GM23338 (cell line): ENCODE measurements around the gene NT5M. TPM values are rescaled to one million over a fixed set of nuclear protein-coding genes. Genes with fewer than 3 reads are reported as not detected.

Experiments used
- ATAC-seq: fragments of 200-7000 bp; cut with Tn5 transposase; 3 replicates; pipeline ENCODE4 v1.9.1; 2020
- DNase-seq: peaks from one replicate; pipeline ENCODE4 v3.0.0-alpha.2; 2015; ENCODE audit warnings: low spot score
- H2AFZ ChIP-seq: fragments of 200-600 bp; sonication (generic); 2 replicates; pipeline ENCODE4 v1.8.0; 2016; ENCODE audit warnings: antibody characterized with exemption, mild to moderate bottlenecking, moderate library complexity
- H3F3A ChIP-seq: fragments of 200-600 bp; sonication (generic); replicated peaks from 2 replicates; pipeline ENCODE4 v1.8.0; 2017; ENCODE audit warnings: antibody characterized with exemption, mixed run types, low read depth
- H3K27ac ChIP-seq: fragments of 200-600 bp; sonication (generic); 2 replicates; pipeline ENCODE4 v1.6.1; 2016; ENCODE audit warnings: low read depth
- H3K27me3 ChIP-seq: fragments of 200-600 bp; sonication (generic); 2 replicates; pipeline ENCODE4 v1.8.0; 2016; ENCODE audit warnings: mild to moderate bottlenecking, mixed run types, moderate library complexity; ENCODE audit not compliant: insufficient read depth
- H3K36me3 ChIP-seq: fragments of 200-600 bp; sonication (generic); 2 replicates; pipeline ENCODE4 v1.8.0; 2016; ENCODE audit warnings: mild to moderate bottlenecking; ENCODE audit not compliant: insufficient read depth
- H3K4me1 ChIP-seq: fragments of 200-600 bp; sonication (generic); 2 replicates; pipeline ENCODE4 v1.8.0; 2016; ENCODE audit warnings: mild to moderate bottlenecking, moderate library complexity; ENCODE audit not compliant: insufficient read depth
- H3K4me2 ChIP-seq: fragments of 200-600 bp; sonication (generic); 2 replicates; pipeline ENCODE4 v1.7.1; 2017; ENCODE audit warnings: mixed run types
- H3K4me3 ChIP-seq: fragments of 200-600 bp; sonication (generic); 2 replicates; pipeline ENCODE4 v1.6.1; 2016; ENCODE audit warnings: mixed run types
- H3K79me2 ChIP-seq: fragments of 200-600 bp; sonication (generic); replicated peaks from 2 replicates; pipeline ENCODE4 v1.8.0; 2017; ENCODE audit warnings: mild to moderate bottlenecking; ENCODE audit not compliant: insufficient read depth
- H3K9me2 ChIP-seq: fragments of 200-600 bp; sonication (generic); 2 replicates; pipeline ENCODE4 v1.8.0; 2017; ENCODE audit not compliant: insufficient read depth
- H4K20me1 ChIP-seq: fragments of 200-600 bp; sonication (generic); replicated peaks from 2 replicates; pipeline ENCODE4 v1.8.0; 2017; ENCODE audit warnings: mild to moderate bottlenecking; ENCODE audit not compliant: insufficient read depth
- H3K27ac Mint-ChIP-seq: 2 replicates; pipeline ENCODE4 v1.8.0; 2020; ENCODE audit warnings: inconsistent platforms, mild to moderate bottlenecking, moderate library complexity, mixed read lengths
- H3K27me3 Mint-ChIP-seq: 3 replicates; pipeline ENCODE4 v1.8.0; 2022; ENCODE audit warnings: low read depth, mild to moderate bottlenecking, moderate library complexity, mixed read lengths, inconsistent platforms; ENCODE audit not compliant: insufficient read depth, poor library complexity
- H3K36me3 Mint-ChIP-seq: 3 replicates; pipeline ENCODE4 v1.8.0; 2021; ENCODE audit warnings: low read depth, mild to moderate bottlenecking, inconsistent platforms, moderate library complexity, mixed read lengths
- H3K4me1 Mint-ChIP-seq: 3 replicates; pipeline ENCODE4 v1.8.0; 2020; ENCODE audit warnings: mild to moderate bottlenecking, inconsistent platforms, mixed read lengths
- H3K4me3 Mint-ChIP-seq: 3 replicates; pipeline ENCODE4 v1.8.0; 2021; ENCODE audit warnings: moderate library complexity, mild to moderate bottlenecking, inconsistent platforms, mixed read lengths
- H3K9me3 Mint-ChIP-seq: 3 replicates; pipeline ENCODE4 v1.8.0; 2020; ENCODE audit warnings: moderate library complexity, mild to moderate bottlenecking, inconsistent platforms, mixed read lengths
- CREB1 ChIP-seq: fragments of 250-450 bp; sonication (Bioruptor Pico); IDR thresholded peaks from 2 replicates; pipeline ENCODE4 v1.5.0; 2020; ENCODE audit warnings: low read depth, mild to moderate bottlenecking, moderate library complexity
- CTCF ChIP-seq, 2 experiments: fragments of 200-600 bp in 1 of 2; sonication (generic) in 1 of 2; conservative IDR thresholded peaks; 2 replicates each; pipeline versions ENCODE4 v1.5.1 to v1.6.1; 2016 to 2017; ENCODE audit warnings: antibody characterized with exemption in 2 of 2, low read depth in 2 of 2, mild to moderate bottlenecking in 2 of 2, moderate library complexity in 1 of 2
- ETS1 ChIP-seq: IDR thresholded peaks from 2 replicates; pipeline ENCODE4 v1.6.1; 2016; ENCODE audit warnings: antibody characterized with exemption
- EZH2 ChIP-seq: fragments of 200-600 bp; sonication (generic); IDR thresholded peaks from one replicate; pipeline ENCODE4 v1.8.0; 2017; ENCODE audit warnings: antibody characterized with exemption, mild to moderate bottlenecking, low read depth; ENCODE audit not compliant: unreplicated experiment
- EZH2phosphoT487 ChIP-seq: fragments of 200-600 bp; sonication (generic); IDR thresholded peaks from one replicate; pipeline ENCODE4 v1.8.1; 2018; ENCODE audit warnings: antibody characterized with exemption; ENCODE audit not compliant: unreplicated experiment
- JUNB ChIP-seq: IDR thresholded peaks from one replicate; pipeline ENCODE4 v1.6.1; 2016; ENCODE audit warnings: antibody characterized with exemption; ENCODE audit not compliant: unreplicated experiment
- NANOG ChIP-seq: IDR thresholded peaks from 2 replicates; pipeline ENCODE4 v1.6.1; 2016; ENCODE audit warnings: antibody characterized with exemption, borderline replicate concordance
- POLR2AphosphoS5 ChIP-seq: IDR thresholded peaks from 2 replicates; pipeline ENCODE4 v1.6.1; 2016; ENCODE audit warnings: antibody characterized with exemption, low read depth
- REST ChIP-seq: IDR thresholded peaks from one replicate; pipeline ENCODE4 v1.6.1; 2018; ENCODE audit warnings: antibody characterized with exemption; ENCODE audit not compliant: unreplicated experiment
- STAT1 ChIP-seq: IDR thresholded peaks from one replicate; pipeline ENCODE4 v1.6.1; 2016; ENCODE audit warnings: antibody characterized with exemption; ENCODE audit not compliant: unreplicated experiment
- ZNF114 ChIP-seq: fragments of 250-450 bp; sonication (Bioruptor Pico); IDR thresholded peaks from 2 replicates; pipeline ENCODE4 v1.5.0; 2020; ENCODE audit warnings: mild to moderate bottlenecking, moderate library complexity
- ZNF331 ChIP-seq: fragments of 250-450 bp; sonication (Bioruptor Pico); IDR thresholded peaks from 2 replicates; pipeline ENCODE4 v1.5.0; 2020; ENCODE audit warnings: low read depth, mild to moderate bottlenecking, moderate library complexity
- ZNF462 ChIP-seq: fragments of 250-450 bp; sonication (Bioruptor Pico); IDR thresholded peaks from 2 replicates; pipeline ENCODE4 v1.5.0; 2020; ENCODE audit warnings: mild to moderate bottlenecking, moderate library complexity
- polyA plus RNA-seq: library from polyadenylated mRNA; unstranded; fragments of >200 nt; fragmentation: Nextera tagmentation; extraction: Ambion mirVana; gene quantifications from 2 replicates; pipeline ENCODE4 v1.2.1, GENCODE V29; 2016
- total RNA-seq: library from RNA; depleted of rRNA; stranded (reverse); fragments of >200 nt; shearing (Covaris generic); gene quantifications from 2 replicates; pipeline ENCODE4 v1.2.3, GENCODE V29; 2014

Gene NT5M
- total and polyA plus RNA-seq, 2 experiments from 2014 or later, result 6.0 to 10.6 TPM

GRCh38 chr17:17289086-17289485, 14.1 kb upstream of the NT5M start:
- Histone ChIP-seq H3K27me3 (no peaks in the 10 kb centered on the region), H3K4me1 (no peaks in the 10 kb centered on the region), H3K4me2 (no peak overlapping the region), H2AFZ (no peak overlapping the region), H3K4me3 (no peak overlapping the region), H3K36me3 (no peaks in the 10 kb centered on the region), H3K79me2 (no peaks in the 10 kb centered on the region), H3K9me2 (no peaks in the 10 kb centered on the region), H3K27ac (no peak overlapping the region), H3F3A (no peaks in the 10 kb centered on the region), H4K20me1 (no peaks in the 10 kb centered on the region)
- Mint-ChIP-seq H3K4me3 (no peak overlapping the region), H3K36me3 (no peaks in the 10 kb centered on the region), H3K27me3 (peaks cover 3% of the 10 kb centered on the region), H3K27ac (no peak overlapping the region), H3K9me3 (no peaks in the 10 kb centered on the region; the same call in 2 of the 3 replicates), H3K4me1 (no peaks in the 10 kb centered on the region)
- TF ChIP-seq STAT1 (no peak), ETS1 (no peak), NANOG (no peak), CTCF (conservative IDR thresholded peaks at IDR 0.05; ENCODE audit: low read depth in 2 of 2) (no peak), REST (no peak), POLR2AphosphoS5 (no peak), ZNF331 (CRISPR knock-in tag) (no peak), JUNB (no peak), ZNF462 (no peak), EZH2 (no peak), CREB1 (CRISPR knock-in tag) (no peak), EZH2phosphoT487 (no peak), ZNF114 (CRISPR knock-in tag) (no peak)
- DNase-seq (no peak), ATAC-seq (no peak)
